NCI-H2196 (cell line): ENCODE results near the gene MYT1.
"Not testable (repeated sequence)": the region's sequence is repeated elsewhere in the genome, so short reads cannot be mapped to it uniquely, and the experiment has no call there.

ENCODE experiments used
- DNase-seq: peaks from one replicate; lab custom pipeline; 2025; ENCODE audit not compliant: unreplicated experiment; lab: John Stamatoyannopoulos, UW

MYT1 gene

DNA sequence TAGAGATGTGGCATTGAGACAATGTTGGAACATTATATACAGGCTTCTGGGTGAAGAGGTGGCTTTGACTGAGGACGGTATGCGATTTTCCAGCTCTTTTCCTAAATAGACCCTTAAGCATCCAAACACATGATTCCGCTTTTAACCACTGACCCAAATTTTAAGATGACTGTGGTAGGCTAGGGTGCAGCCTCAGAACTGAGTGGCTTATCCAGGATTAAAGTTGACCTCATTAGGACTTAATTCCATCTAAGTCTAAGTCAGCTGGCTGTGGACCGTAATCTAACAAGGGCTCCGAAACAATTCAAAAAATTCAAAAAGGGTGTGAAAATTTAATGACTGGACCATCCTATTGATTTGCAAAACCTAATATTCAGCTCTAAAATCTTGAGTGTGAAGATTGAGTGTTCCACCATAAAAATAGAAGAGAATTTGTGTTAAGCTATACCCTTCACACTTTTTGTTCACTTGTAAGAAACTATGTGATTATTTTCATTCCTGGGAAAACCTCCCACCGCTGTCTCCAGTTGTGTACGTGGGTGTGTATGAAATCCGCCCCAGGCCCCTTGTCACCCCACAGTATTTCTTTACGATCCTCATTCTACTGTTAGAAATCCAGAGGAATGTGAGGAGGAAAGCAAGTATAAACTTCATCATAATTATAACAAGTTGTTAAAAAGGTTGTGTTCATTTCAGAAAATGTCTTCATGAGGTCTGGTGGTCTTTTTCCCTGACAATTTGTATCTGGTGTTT lies 94.0 kb downstream of the MYT1 start:
- DNase-seq: no peak

DNA sequence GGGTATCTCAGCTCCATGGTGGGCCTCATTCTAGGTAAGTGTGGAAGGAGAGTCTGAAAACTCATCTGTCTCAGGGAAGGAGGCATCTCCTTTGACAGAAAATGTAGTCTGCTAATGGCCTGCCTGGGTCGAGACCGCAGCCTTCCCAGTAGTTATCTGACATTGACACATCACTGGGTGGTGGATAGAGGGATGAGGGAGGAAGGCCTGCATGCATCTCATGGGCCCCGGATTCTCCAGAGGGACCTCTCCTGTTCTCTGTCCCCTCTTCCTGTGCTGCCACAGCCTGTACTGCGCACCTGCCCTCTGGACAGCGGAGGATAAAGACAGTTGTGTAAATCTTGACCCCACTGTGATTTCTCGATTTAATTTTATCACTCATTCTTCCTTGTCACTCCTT lies 96.0 kb downstream of the MYT1 start:
- no peak for DNase-seq

GRCh38 chr20:64261138-64261537 lies 96.9 kb downstream of the MYT1 start:
- DNase-seq: no peak

GRCh38 chr20:64264091-64264490 lies 99.8 kb downstream of the MYT1 start:
- DNase-seq: no peak

DNA sequence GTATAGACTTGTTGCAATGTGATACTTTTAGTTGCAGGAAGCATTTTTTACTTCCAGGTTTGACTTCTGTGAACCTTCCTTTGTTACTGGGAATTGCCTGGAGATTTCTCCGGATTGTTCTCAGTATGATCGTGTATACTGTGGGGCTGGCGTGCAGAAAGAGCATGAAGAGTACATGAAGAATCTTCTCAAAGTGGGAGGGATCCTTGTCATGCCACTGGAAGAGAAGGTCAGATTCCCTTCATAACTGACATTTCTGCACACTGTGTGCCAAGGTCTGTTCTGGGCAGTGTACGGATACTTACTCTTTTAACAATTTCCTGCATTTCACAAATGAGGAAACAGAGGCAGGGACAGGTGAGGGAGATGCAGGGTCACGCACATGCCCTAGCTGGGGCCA lies 100.9 kb downstream of the MYT1 start:
- DNase-seq: no peak

DNA sequence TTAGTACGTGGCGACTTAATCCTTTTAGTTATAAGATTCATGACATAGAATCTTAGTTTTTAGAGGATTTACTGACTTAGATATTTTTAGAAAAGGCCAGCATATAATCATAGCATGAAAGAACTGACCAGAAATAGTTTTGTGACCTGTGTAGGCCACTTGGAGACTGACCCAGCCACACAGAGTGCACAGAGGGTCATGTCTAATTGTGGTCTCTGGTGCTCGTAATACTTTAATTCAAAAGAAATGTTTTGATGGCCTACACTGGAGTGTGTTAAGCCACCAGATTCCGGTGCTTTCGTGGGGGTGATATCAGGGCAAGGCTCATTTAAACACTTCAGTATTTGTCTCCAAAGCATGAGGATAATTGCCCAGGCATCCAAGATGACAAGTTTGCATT lies 102.7 kb downstream of the MYT1 start:
- no peak for DNase-seq

DNA sequence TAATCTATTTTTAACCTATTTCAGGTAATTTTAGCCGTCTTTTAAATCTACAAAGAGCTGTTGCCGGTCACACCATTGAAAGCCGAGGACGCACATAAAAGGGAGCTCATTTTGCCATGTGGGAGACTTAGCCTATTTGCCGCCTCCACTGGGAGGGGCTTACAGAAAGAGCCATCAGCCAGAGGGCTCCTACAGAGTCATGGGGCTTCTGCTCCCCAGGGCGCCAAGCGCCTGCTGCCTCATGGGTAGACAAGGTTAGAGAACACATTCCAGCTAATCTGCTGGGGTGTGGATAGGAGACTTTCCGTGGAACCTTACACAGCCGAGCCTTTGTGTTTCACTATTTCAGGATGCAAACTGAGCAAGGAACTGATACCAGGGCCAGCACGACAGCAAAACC lies 103.9 kb downstream of the MYT1 start:
- no peak for DNase-seq

DNA sequence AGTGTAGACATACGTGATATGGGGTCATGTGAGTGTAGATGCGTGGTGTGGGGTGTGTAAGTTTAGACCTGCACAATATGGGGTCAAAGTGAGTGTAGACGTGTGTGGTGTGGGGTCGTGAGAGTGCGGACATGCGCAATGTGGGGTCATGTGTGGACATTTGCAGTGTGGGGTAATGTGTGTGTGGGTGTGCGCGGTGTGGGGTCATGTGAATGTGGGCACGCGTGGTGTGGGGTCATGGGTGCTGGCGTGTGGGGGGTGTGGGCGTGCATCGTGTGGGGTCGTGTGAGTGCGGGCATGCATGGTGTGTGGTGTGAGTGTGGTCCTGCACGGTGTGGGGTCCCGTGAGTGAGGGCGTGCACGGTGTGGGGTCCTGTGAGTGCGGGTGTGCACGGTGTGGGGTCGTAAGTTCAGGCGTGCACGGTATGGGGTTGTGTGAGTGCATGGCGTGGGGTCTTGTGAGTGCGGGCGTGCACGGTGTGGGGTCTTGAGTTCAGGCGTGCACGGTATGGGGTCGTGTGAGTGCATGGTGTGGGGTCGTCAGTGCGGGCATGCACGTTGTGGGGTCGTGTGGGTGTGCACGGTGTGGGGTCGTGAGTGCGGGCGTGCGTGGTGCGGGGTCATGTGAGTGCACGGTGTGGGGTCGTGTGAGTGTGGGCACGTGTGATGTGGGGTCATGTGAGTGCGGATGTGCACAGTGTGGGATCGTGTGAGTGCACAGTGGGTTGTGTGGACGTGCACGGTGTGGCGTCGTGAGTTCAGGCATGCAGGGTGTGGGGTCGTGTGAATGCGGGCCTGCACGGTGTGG lies 105.6 kb downstream of the MYT1 start:
- DNase-seq: no peak

DNA sequence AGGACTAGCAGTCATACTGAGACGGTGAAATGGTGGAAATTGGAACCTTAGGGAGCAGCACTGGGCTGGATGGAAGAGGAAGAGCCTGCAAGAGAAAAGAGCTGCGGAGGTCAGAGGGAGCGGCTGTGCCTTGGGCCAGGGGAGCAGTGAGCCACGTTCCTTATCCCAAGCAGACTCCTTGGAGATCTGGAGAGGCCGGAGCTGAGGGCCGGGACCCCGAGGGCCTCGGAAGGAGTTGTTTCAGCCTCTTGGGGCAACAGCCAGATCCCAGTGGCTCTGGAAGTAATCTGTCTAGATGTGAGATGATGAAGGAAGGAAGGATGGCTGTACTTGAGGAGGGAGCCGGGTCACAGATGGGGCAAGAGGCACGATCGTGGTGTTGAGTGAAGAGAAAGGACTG lies 107.4 kb downstream of the MYT1 start:
- DNase-seq: no peak

DNA sequence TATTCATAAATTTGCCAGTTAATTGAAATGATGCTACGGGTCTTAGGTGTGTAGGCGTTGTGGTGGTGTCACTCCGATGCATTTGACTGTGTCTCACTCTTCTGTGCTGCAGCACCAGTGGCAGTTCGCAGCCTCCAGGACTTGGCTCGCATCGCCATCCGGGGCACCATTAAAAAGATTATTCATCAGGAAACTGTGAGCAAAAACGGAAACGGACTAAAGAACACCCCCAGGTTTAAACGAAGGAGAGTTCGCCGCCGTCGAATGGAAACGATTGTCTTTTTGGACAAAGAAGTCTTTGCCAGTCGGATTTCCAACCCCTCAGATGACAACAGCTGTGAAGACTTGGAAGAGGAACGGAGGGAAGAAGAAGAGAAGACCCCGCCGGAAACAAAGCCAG lies 108.9 kb downstream of the MYT1 start:
- DNase-seq: no peak

GRCh38 chr20:64276817-64277216 lies 112.6 kb downstream of the MYT1 start:
- no peak for DNase-seq

DNA sequence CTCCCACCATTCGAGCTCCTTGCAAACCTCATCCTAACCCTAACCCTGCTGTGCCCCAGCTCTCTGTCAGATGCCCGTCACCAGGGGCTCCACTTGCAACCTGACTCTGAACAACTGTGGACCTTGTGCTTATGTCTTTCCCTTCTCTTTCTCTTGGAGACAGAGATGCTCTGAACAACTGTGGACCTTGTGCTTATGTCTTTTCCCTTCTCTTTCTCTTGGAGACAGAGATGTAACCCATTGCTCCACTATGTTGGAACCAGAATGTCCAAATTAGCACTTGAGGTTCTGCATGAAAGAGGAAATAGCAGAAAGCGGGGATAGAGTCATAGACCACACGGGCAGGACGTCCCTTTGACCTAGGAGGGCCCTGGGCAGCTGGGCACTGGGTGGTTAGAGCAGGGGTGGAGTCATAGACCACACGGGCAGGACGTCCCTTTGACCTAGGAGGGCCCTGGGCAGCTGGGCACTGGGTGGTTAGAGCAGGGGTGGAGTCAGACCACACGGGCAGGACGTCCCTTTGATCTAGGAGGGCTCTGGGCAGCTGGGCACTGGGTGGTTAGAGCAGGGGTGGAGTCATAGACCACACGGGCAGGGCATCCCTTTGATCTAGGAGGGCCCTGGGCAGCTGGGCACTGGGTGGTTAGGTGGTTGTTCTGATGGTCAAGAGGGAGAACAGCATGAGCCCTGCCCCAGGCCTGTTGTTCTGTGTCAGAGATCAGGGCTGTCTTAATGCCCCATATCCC lies 113.5 kb downstream of the MYT1 start:
- no peak for DNase-seq

DNA sequence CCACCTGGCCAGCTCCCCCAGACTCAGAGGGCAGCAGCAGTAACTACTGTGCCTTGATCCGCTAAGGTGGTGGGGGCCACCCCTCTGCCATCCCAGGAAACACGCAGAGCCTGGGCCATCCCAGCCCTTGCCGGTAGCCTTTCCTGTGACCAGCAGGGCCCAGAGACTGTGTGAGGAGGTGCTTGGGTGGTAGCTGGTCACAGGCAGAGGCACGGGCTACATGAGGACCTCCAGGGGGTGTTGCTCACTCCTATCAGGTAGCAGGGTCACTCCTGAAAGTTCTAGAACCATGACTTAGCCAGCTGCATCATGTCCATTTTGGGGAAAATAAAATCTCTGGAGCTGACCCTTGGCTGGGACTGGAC lies 114.0 kb downstream of the MYT1 start:
- no peak for DNase-seq

GRCh38 chr20:64279826-64280459 lies 115.7 kb downstream of the MYT1 start:
- no peak for DNase-seq

GRCh38 chr20:64280460-64280843 lies 116.2 kb downstream of the MYT1 start:
- no peak for DNase-seq

DNA sequence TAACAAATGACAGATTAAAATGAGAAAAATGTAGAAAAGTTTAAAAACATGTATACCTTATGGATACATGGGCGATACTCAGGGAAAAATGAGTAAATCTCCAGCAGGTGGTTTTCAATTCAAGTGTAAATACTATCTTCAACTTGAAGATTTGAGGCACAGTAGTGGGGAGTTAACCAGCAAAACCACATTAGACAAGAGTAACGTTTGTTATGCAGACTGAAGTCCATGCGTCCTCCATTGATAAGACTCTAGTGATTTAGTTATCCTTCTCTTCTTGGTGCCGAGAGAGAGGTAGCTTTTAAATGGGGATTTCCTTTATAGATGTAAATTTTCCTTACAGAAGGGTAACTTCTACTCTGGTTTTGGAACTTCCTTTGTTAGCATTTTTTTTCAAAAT lies 119.4 kb downstream of the MYT1 start:
- DNase-seq: no peak

DNA sequence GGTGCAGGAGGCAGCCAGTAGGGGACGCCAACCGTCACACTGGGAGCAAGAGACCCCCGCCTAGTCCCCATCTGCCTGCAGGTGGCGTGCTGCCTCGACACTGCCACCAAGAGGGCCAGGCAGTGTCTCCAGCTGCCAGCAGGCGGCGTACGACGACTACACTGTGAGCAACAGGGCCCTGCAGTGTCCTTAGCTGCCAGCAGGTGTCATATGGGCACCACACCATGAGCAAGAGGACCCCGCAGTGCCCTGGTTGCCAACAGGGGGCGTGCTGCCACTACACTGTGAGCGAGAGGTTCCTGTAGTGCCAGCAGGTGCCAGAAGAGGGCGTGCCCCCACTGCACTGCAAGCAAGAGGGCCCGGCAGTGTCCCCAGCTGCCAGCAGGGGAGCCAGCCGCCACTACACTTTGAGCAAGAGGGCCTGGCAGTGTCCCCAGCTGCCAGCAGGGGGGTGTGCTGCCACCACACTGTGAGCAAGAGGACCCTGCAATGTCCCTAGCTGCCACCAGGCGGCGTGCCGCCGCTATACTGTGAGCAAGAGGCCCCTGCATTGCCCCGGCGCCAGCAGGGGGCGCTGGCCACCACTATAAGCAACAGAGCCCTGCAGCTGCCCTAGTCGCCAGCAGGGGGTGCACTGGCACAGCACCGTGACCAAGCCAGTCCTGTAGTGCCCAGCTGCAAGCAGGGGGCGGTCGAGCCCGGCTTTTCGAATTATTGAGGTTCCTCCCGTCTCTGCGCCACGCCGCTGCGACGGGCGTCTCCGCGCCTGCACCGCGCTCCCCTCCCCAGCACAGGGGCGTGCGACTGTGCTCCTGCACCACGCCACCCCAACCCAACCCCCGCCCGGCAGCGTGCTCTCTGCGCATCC lies 121.6 kb downstream of the MYT1 start:
- peak; percentile 59 for DNase-seq

- not testable (repeated sequence) for DNase-seq
Observed at GRCh38 chr20:64286447-64287263, 122.4 kb downstream of the MYT1 start.

GRCh38 chr20:64287264-64287590 lies 123.0 kb downstream of the MYT1 start:
- DNase-seq: not testable (repeated sequence)
